Germinal center (tissue), 1 donor: ENCODE measurements around the gene TOMT.

Experiments used
- DNase-seq: peaks from one replicate; pipeline ENCODE4 v3.0.0; 2012; ENCODE audit warnings: mixed read lengths, low spot score

TOMT gene

DNA sequence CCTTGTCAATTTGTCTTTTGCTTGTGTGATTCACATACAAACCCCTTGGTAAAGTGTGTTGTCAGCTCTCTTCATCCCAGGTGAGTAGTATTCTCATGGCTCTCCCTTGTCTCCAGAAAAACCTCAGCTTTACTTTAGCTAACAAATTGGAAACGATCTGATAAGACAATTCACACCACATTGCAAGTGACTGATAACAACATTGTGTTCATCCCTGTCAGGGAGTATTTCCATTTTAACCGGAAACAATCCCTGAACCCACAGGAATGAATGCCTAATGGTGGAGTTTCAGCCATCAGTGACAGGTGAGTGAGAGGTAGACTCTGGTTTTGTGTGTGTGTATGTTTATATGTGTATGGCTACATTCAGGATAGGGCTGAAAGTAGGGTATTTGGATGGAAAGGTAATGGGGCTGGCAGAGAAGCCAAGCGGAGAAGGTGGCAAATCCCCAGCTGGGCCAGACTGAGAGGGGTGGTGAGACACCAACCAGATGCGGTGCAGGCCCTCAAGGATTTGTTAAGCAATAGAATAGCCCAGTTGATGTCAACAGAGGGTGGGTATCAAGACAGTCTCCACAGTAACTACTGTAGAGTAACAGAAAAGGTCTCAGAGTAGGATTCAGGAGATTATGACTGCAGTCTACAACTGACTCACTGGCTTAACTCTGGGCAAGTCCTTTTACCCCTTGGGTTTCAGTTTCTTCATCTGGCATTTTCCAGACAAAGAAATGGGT is 17.5 kb upstream of the TOMT start:
- no peak for DNase-seq

DNA sequence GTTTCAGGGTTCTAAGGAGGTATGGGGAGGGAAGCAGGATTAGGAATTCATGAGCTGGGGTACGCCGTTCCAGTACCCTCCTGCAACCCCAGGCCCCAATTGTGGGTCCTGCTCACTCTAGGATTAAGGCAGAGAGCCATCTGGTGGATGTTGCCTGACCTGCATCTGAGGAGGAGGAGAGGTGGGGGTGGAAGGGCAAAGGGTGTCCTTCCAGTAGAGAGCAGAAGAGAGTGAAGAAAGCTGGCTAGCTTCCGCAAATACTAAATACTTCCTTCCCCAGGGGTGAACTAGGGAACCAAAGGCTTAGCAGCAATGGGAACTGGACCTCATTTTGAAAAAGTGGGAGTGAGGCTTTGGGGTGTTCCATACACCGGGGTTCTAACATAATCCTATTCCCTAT is 14.4 kb upstream of the TOMT start:
- DNase-seq, result peak; percentile 84

DNA sequence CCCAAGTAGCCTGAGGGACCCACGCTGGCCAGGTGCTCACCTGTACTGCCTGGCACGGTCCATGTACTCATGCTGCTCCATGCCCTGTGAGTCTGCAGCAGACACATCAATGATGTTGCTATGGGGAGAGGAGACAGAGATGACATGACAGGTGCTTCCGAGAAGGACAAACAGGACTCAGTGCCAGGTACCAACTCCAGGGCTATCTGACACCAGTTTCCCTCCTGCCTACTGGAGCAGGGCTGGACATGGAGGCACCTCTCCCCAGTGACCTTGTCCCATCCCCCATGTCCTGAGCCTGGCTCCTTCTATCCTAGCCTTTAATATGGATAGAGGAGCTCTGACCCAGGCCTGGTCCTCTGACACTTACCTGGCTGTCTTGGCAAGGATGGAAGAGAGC is 7.0 kb upstream of the TOMT start:
- DNase-seq, result no peak

DNA sequence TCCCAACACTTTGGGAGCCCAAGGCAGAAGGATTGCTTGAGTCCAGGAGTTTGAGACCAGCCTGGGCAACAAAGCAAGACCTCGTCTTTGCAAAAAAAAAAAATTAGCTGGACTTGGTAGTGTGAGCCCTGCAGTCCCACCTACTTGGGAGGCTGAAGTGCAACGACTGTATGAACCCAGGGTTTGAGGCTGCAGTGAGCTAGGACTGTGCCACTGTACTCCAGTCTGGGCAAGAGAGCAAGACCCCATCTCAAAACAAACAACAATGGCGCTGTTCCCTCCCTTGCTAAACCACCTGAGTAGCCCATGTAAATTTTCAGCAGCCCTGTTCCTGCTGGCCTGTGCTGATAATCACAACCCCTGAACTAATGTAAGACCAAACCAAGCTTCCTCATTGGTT is 5.7 kb upstream of the TOMT start:
- DNase-seq, result no peak

DNA sequence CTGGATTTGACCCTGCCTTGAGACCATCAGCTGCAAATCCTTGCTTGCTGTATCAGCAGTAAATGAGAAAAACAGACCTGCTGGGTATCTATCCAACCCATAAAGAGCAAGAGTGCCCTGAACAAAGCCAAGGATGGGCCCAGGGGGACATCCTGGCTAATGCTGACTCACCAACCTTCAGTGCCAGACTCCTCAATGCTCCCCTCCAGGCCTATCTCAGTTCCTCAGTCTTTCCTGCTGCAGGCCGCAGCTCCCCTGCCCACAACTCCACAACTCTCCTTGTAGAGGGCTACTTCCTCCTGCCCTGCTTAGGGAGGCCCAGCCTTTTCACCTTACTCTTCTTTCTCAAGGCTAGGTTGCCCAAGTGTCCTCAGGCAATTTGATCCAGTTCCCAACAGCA is 5.3 kb upstream of the TOMT start:
- no peak for DNase-seq

GRCh38 chr11:72102162-72102561 is 3.6 kb upstream of the TOMT start:
- no peak for DNase-seq

GRCh38 chr11:72102631-72102945 is 3.1 kb upstream of the TOMT start:
- DNase-seq, result no peak

- peak; percentile 94 for DNase-seq
Observed at GRCh38 chr11:72102946-72103753, 2.6 kb upstream of the TOMT start, which contains the start of gene LAMTOR1. LAMTOR1 (minus strand) TSS chr11:72103297; CDS start chr11:72103224, 73 bp downstream.

- no peak for DNase-seq
Observed at GRCh38 chr11:72103754-72104167, 2.0 kb upstream of the TOMT start.

DNA sequence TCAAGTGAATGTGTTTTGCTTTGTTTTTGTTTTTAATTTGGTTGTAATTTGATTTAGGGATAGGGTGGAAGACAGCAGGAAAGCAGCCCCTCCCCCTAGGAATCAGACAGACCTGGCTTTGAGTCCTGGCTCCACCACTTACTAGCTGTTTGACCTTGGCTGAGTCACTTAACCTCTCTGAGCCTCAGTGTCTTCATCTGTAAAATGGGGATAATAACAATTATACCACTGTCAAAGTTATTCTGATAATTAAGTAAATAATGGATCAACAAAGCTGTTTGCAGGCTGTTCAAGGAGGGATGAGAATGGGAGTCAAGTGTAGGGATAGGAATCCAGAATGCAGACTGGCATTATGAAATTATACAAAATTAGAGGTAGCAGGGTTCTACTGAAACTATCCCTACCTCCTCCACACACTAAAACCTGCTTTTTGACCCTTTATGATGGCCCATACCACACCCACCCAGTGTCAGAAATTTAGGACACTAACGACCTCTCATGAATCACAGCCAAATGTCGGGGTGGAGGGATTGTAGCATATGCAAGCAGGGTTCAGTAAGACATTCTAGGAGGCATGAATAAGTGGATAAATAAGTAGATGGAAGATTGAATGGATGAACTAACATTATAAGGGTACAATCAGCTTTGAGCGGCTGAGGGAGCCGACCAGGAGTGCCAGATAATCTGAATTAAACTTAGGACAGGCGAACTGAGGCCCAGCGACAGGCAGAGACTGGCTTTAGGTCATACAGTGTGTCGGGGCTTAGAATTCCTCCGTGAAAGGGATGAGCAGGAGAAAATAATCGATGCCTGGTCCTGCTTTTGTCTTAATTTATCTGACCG is 5.8 kb downstream of the TOMT start:
- no peak for DNase-seq

- peak; percentile 92 for DNase-seq
Observed at GRCh38 chr11:72112143-72112977, 6.6 kb downstream of the TOMT start, which contains the start of gene ANAPC15. ANAPC15 (minus strand) TSS chr11:72112695; CDS start chr11:72111276, 1,419 bp downstream.

- no peak for DNase-seq
Observed at GRCh38 chr11:72112978-72113808, 7.5 kb downstream of the TOMT start.

DNA sequence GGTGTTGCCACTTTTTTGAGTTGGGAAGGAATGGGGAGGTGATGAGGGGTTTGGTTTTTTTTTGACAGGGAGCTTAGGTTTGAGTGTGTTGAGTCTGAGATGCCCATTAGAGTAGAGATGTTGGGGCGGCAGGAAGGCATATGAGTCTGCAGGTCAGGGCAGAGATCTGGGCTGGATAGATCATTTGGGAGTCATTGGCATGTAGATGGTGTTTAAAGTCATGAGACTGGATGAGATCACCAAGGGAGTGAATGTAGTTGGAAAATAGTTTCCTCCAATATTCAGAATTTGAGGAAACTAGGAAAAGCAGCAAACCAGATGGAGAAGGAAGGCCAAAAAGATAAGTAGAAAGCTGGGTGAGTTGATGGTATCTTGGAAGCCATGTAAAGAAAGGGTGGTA is 8.8 kb downstream of the TOMT start:
- no peak for DNase-seq

GRCh38 chr11:72116019-72116755 is 10.5 kb downstream of the TOMT start:
- DNase-seq, result no peak

GRCh38 chr11:72119198-72119597 is 13.5 kb downstream of the TOMT start:
- DNase-seq, result no peak

DNA sequence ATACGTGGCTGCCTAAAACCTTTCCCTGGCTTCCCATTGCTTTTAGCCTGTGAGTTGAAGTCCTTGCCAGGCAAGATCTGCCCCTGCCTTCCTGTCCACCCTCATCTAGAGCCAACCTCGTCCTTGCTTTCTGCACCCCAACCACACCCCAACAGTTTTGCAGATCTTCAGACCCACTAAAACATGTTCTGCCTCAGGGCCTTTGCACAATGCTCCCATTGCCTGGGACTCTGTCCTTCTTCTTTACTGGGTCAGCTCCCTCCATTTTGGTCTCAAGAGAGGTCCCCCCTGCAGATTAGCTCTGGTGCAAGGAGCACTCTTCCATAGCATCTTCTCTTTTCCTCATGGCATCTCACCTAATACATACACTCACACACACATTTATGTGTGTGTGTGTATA is 15.2 kb downstream of the TOMT start:
- no peak for DNase-seq

GRCh38 chr11:72122607-72123006 is 16.9 kb downstream of the TOMT start:
- no peak for DNase-seq

DNA sequence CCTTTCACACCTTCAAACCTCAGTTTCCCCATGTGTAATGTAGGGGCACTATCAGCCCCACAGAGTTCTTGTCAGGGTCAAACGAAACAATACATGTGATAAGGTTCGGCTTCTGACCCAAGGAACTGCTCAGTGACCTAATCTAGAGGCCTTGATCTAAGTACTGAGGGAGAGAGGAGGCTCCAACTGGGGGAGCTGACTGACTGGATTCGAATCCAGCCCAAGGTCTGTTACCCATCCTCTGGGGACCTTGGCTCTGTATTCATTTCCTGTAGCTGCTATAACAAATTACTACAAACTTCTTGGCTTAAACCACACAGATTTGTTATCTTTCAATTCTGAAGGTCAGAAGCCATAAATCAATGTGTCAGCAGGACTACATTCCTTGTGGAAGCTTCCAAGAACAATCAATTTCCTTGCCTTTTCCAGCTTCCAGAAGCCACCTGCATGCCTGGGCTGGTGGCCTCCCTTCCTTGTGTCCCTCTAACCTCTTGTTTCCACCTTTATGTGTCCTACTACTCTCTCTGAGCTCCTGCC is 17.5 kb downstream of the TOMT start:
- DNase-seq, result no peak

GRCh38 chr11:72124046-72124445 is 18.3 kb downstream of the TOMT start:
- no peak for DNase-seq

- no peak for DNase-seq
Observed at GRCh38 chr11:72125956-72126355, 20.2 kb downstream of the TOMT start.
